Measurements from ENCODE around the gene PITPNM1.
"Not testable (repeated sequence)": the region's sequence is repeated elsewhere in the genome, so short reads cannot be mapped to it uniquely, and the experiment has no call there.

PITPNM1 gene

DNA sequence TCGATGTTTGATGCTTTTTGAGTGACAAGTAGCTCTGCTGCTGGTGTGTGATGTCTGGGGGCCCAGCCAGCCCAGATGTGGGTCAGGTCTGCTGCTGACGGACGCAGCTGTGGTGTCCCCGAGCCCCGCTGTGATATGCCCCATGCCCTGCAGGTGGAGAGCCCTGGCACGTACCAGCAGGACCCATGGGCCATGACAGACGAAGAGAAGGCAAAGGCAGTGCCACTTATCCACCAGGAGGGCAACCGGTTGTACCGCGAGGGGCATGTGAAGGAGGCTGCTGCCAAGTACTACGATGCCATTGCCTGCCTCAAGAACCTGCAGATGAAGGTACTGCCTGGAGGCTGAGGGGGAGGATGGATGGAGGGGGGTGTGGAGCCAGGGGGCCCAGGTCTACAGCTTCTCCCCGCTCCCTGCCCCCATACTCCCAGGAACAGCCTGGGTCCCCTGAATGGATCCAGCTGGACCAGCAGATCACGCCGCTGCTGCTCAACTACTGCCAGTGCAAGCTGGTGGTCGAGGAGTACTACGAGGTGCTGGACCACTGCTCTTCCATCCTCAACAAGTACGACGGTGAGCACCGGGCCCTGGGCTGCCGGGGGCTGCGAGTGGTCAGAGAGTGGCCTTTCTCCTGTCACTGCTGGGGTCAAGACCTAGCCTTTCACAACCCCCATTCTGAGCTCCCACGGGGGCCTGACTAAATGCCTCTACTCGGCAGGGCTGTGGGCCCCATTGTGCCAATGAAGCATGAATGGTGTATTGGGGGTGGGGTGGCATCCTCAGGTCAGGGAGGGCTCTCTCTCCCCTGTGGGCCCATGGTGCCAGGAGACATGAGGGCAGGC lies 15.1 kb downstream of the PITPNM1 start:
- DNase-seq (ENCODE audit: low spot score) = no peak

DNA sequence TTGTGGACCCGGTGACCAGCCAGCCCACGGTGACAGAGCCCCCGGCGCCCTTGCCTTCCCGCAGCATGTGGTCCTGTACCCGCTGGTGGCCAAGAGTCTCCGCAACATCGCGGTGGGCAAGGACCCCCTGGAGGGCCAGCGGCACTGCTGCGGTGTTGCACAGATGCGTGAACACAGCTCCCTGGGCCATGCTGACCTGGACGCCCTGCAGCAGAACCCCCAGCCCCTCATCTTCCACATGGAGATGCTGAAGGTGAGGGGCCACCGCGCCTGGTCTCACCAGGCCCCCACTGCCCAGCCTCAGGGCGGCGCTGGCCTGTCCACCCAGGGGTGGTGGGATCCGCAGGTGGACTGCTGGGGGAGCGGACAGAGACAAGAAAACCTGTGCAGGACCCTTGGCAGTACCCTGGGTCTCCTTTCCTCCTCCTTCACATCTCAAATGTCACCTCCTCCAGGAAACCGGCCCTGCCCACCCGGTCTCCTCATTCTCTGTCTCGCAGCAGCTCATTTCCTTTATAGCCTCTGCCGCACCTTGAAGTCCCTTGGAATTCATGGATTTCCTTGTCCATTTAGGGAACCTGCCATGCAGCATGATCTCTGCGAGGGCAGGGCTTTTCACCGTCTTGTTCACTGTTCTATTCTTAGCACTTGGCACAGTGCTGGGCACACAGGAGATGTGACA lies 15.8 kb downstream of the PITPNM1 start:
- DNase-seq (ENCODE audit: low spot score) = no peak

DNA sequence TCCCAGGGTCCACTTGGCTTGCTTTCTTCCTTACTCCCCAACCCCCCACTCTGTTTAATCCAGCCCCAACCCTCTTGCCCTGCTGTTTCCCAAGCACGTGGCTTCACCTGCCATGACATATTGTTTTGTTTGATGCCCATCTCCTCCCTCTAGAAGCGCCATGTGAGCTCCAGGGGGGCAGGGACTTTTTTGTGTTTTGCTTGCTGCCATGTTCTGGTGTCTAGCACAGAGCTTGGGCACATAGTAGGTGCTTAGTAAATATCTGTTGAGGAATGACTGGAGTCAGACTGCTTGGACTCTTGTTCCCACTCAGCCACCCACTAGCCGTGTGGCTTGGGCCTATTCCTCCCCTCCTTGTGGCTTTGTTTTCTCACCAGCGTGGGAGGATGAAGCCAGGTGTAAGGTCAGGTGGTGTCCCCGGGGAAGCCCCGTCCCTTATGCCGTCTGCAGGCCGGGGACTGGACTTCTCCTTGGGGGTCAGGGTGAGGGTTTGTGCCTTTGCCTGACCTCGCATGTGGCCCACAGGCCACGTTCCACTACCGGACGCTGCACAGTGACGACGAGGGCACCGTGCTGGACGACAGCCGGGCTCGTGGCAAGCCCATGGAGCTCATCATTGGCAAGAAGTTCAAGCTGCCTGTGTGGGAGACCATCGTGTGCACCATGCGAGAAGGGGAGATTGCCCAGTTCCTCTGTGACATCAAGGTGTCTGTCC lies 18.5 kb downstream of the PITPNM1 start:
- DNase-seq (ENCODE audit: low spot score) = no peak

DNA sequence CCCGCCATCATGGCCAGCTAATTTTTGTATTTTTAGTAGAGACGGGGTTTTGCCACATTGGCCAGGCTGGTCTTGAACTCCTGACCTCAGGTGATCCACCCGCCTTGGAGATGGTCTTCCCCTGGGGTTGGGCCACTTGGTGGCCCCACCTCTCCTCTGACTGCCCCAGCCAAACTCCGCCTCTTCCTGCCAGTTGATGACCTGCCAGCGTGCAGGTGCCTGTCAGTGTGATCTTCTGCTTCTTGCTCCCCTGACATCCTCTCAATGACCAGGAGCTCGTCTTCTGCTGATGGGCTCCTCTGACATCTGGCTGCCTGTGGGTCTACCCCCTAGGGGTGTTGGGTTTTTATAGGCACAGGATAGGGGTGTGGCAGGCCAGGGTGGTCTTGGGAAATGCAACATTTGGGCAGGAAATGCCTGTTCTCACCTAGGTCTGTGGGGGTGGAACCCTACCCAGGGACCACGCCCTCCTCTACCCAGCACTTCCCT lies 19.2 kb downstream of the PITPNM1 start:
- DNase-seq (ENCODE audit: low spot score) = peak; percentile 43

DNA sequence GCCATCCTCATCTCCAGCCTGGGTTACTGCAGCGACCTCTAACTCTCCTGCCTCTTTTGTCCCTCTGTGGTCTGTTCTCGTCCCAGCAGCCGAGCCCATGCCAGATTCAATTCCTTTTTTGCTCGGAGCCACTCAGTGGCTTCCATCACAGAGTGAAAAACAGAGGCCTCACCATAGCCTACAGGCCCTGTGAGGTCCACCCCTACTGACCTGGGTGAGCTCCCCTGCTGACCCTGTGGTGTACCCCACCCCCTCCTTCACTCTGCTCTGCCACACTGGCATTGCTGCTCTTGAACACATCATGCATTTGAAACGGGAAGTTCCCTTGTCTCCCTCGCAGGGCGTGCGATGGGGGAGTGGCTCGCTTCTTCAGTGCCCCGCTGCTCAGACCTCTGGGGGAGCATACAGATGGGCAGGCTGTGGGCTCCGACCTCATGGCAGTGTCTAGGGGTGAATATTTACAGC lies 20.3 kb downstream of the PITPNM1 start:
- DNase-seq (ENCODE audit: low spot score) = no peak

DNA sequence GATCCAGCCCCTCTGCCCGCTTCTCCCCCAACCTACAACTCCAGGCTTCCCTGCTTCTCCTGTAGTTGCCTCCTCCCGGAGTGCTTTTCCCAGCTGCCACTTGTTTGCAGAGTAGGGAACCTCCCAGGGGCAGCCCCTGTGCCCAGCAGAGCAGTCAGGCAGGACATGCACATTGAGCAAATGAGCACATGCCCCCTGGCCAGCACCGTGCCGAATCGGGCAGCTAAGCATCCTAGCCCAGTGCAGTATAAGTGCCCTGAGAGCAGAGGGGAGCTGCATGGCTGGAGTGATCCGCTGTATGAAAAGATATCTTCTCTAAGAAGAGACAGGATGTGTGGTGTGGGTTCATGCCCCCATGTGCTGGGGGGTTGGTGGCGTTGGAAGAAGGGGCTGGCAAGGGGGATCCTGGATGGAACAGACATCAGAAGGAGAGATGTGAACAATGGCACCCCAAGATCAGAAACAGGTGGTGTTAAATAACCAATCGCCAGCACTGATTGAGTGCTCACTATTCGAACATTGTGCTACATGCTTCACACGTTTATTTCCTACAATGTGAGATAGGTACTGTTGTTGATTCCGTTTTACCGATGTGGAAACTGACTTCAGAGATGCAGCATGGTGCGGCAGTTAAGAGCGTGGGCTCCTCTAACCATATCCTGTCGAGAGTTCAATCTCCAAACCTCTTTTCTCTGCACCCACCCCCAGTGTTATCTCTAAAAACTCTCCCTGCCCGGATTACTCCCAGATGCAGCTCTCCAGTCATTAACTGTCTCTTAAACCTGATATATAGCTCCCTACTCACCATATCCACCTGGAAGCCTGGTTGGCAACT lies 21.1 kb downstream of the PITPNM1 start:
- no peak for DNase-seq (ENCODE audit: low spot score)

DNA sequence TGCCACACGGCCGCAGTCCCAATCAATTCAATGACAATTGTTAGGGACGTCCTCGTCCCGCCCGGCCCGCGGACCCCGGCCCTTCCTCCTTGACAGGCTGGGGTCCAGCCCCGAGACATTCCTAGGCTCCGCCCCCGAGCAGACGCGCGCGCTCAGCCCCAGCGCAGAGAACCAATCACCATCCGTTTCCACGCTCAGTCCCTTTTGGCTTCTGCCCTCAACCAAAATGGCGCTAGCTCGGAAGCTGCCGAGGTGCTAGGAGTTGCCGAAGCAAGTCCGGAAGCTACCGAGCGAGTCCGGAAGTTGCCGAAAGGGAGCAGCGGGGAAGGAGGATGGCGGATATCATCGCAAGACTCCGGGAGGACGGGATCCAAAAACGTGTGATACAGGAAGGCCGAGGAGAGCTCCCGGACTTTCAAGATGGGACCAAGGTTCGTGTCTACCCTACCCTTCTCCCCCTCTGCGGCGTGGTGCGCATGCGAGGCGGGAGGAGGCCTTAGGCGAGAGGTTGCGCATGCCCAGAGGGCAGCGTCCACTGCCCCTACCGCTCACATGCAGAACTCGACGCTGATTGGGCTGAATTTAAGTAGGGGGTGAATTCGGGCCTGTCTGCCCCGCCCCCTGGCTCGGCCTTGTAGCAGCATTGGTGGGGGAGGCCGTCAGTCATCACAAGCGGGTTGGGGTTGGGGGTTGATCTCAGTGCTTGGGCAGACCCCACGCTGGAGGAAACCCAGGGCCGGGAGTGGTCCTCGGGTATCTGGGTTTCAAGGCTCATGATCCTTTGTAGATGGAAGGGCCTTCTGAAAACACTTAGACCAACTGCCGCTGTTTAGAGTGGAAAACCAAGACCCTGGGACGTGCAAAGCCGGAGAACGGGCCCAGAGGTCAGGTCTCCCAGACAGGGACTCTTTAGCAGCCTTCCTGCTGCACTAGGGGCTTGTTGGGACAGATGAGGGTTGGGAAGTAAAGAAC lies 22.1 kb downstream of the PITPNM1 start, which contains the start of gene AIP:
TSS of gene AIP (plus strand) at position 200 of the 972 bp plus-strand sequence. CDS start at position 333, 133 bp downstream.
- peak; percentile 97 for DNase-seq (ENCODE audit: low spot score)

DNA sequence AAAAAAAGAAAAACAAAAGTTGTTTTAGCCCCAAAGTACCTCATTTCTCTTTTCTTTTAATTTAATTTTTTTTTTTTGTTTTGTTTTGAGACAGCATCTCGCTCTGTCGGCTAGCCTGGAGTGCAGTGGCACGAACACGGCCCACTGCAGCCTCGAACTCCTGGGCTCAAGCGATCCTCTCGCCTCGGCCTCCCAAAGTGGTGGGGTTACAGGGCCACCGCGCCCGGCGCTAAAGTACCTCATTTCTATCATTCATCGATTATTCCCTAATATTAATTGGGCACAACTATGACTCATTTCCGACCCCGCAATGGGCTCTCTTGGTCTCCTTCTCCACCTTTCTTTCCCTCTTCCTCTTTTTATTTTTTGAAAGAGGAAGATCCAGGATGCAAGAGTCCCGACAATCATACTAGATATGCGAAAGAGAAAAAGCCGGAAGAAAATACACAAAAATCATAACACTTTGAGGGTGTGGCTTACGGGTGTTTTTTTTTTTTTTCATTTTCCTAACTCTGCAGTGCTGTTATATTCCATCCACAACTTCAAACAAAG lies 22.8 kb downstream of the PITPNM1 start:
- no peak for DNase-seq (ENCODE audit: low spot score)

DNA sequence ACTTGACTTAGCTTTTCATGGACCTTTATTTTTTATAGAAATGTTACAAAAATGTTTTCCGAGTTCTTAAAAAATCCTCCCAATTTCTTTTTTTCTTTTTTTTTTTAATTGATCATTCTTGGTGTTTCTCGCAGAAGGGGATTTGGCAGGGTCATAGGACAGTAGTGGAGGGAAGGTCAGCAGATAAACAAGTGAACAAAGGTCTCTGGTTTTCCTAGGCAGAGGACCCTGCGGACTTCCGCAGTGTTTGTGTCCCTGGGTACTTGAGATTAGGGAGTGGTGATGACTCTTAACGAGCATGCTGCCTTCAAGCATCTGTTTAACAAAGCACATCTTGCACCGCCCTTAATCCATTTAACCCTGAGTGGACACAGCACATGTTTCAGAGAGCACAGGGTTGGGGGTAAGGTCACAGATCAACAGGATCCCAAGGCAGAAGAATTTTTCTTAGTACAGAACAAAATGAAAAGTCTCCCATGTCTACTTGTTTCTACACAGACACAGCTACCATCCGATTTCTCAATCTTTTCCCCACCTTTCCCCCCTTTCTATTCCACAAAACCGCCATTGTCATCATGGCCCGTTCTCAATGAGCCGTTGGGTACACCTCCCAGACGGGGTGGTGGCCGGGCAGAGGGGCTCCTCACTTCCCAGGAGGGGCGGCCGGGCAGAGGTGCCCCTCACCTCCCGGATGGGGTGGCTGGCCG lies 27.7 kb downstream of the PITPNM1 start:
- DNase-seq (ENCODE audit: low spot score) = not testable (repeated sequence)

DNA sequence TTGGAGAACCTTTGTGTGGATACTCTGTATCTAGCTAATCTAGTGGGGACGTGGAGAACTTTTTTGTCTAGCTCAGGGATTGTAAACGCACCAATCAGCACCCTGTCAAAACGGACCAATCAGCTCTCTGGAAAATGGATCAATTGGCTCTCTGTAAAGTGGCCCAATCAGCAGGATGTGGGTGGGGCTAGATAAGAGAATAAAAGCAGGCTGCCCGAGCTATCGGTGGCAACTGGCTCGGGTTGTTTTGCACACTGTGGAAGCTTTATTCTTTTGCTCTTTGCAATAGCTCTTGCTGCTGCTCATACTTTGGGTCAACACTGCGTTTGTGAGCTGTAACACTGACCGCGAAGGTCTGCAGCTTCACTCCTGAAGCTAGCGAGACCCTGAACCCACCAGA lies 28.5 kb downstream of the PITPNM1 start:
- DNase-seq (ENCODE audit: low spot score) = not testable (repeated sequence)

DNA sequence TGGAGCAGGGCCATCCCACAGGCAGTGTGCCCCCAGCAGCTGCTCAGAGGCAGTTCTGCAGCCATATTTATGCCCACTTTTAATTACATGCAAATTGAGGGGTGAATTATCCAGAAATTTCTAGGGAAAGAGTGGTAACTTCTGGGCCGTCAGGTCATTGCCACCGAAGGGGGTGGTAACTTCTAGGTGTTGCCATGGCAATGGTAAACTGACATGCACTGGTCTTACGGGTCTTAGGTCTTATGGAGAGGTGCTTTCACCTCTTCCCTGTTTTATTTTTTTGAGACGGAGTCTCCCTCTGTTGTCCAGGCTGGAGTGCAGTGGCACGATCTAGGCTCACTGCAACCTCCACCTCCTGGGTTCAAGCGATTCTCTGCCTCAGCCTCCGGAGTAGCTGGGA lies 32.3 kb downstream of the PITPNM1 start:
- no peak for DNase-seq (ENCODE audit: low spot score)

DNA sequence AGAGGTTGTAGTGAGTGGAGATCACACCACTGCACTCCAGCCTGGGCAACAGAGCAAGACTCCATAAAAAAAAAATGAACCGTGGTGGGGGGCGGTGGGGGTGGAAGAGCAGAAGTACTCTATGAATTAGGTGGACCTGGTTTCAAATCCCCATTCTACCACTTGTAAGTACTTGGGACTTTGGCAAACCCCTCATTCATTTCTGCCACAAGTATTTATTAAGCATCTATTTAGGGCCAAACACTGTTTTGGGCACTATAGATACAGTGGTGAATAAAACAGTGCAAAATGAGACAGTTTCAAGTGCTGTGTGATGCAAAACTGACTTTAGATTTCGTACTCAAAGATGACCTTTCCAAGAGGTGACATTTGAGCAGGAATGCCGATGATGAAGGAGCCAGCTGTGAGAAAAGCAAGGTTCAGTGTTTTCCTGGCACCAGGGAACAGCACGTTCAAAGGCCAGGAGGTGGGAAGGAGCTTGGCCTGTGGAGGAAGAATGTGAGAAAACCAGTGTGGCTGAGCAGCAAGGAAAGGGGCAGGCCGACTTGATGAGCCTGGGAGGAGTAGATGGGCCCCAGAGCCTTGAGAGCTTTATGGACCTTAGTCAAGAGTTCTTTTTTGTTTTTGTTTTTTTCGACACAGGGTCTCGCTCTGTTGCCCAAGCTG lies 34.7 kb downstream of the PITPNM1 start:
- no peak for DNase-seq (ENCODE audit: low spot score)

DNA sequence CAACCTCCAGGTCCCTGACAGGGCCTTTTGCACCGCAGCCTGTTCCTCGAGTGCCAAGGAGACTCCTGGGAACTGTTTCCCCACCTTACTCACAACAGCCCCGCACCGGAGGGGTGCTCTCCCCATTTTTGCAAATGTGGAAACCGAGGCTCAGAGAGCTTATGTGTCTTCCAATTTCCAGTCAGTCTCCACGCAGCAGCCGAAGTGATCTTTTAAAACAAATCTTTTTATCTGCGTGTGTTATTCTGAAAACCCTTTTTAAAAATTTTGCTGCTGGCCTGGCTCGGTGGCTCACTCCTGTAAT lies 35.7 kb downstream of the PITPNM1 start:
- no peak for DNase-seq (ENCODE audit: low spot score)

DNA sequence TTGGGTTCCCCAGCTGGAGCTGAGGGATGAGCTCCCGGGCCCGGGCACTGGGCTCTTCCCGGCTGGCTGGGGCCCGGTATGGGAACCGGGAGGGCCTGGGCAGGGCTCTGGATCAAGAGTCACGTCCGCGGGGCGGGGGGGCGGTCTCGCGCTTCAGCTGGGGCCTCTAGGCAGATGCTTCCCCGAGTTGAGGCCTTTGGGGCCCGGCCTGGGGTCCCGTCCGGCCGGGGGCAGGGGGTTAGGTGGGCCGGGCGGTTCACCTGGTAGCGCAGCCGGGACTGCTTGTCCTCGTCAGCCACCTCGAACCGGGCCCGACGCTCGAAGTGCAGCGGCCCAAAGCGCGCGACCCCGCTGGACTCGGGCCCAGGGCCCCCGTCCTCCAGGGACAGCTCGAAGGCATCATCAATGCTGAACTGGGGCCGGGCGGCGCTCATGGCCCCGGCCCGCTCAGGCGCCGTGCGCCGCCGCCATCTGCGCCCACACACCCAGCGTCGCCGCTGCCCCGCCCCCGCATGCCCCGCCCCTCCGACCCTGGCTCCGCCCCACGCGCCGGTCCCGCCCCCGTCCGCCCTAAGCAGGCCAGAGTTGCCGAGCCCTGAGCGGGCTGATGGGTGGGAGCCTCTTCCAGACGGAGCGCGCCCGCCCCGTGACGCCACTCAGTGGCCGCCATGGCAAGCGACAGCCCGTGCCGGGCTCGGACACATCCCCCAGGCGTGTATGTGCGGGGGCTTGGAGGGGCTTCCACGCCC lies 36.2 kb downstream of the PITPNM1 start, which contains the start of gene TMEM134:
TSS of gene TMEM134 (minus strand) at position 493 of the 749 bp plus-strand sequence. CDS start at position 434, 59 bp downstream.
- DNase-seq (ENCODE audit: low spot score) = peak; percentile 92

DNA sequence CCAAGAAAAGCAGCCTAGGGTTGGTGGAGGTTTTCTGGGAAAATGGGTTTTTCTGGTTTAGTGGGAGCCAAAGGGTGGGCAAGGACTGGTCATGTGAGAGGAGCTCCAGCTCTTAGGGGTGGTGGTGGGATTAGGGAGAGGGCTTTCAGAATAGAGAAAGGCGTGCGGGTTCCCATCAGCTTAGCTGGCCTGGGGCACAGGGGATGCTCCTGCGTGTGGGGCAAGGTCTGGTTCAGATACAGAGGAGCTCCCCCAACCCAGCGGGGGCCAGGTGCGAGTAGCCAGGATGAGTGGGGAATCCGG lies 36.8 kb downstream of the PITPNM1 start:
- DNase-seq (ENCODE audit: low spot score) = no peak

DNA sequence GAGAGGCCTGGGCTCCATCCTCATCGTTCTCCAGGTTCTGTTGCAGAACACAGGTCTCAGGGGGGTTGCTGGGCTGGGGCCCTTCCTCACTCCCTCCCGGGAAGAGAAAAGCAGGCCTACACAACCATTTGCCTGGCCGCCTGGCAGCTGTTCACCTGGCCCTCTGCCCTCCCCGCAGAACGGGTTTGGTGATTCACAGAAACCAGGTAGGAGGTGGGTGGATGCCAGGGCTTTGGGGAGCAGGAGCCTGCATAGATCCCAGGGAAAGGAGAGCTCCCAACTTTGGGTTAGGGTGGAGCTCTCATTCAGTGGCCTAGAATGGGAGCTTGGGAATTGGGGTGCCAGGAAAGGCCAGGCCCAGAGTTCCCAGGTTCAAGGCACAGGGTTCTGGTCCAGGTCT lies 37.1 kb downstream of the PITPNM1 start:
- DNase-seq (ENCODE audit: low spot score) = peak; percentile 52

DNA sequence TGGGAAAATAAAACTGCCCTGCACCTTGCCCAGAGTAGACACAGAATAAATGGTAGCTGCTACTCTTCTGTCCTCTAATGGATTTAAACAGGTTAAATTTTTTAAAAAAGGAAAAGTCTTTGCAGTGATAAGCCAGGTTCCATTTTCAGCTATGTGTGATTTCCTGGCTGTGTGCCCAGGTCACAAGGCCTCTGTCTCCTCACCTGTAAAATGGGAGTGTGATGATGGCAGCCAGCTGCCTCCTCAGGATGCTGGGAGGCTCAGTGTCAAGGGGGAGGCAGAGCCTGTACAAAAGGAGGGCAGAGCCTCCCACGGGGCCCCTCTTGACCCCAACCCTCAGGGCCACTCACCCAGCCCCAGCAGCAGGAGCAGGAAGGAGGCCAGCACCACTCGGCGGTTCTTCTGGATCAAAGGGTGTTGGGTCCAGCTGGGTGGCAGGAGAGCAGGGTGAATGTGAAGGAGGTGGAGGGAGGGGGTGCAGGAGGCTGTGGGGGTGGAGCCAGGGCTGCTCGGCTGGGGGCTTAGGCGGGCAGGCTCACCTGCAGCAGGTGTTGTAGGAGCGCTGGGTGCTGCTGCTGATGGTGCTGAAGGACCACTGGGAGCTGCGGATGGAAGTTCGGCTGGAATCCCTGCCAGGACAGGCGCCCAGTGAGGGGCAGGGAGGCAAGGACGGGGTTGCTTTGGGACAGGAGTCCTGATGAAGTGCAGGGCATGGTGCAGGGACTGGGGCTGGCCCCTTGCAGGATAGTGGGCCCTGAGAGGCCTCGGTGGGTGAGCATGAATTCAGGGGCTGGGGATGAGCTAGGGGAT lies 38.0 kb downstream of the PITPNM1 start:
- no peak for DNase-seq (ENCODE audit: low spot score)

Data from SW480 (cell line).